ENCODE data around the gene USHBP1. TPM values are rescaled to one million over a fixed set of nuclear protein-coding genes. Genes with fewer than 3 reads are reported as not detected.

Gene USHBP1, protein sequence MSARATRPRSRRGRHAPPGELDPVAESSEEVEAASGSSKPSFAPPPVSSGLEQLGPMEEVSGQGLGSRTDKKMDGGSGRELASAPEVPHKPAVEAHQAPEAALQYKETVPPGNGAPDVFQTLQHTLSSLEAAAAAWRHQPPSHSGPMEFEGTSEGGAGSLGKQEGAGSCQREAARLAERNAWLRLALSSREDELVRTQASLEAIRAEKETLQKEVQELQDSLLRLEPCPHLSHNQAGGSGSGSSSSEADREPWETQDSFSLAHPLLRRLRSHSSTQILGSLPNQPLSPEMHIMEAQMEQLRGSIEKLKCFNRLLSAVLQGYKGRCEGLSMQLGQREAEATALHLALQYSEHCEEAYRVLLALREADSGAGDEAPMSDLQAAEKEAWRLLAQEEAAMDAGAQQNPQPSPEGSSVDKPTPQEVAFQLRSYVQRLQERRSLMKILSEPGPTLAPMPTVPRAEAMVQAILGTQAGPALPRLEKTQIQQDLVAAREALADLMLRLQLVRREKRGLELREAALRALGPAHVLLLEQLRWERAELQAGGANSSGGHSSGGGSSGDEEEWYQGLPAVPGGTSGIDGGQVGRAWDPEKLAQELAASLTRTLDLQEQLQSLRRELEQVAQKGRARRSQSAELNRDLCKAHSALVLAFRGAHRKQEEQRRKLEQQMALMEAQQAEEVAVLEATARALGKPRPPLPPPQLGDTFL
- total RNA-seq (2012; rRNA removed) (not detected in 2 replicates), polyA plus RNA-seq (2012; rRNA removed) (not detected in 2 replicates), Bru-seq, nascent RNA (not detected), BruChase-seq, experiment 1, labeled RNA remaining after a 6-hour chase (percentile 13 among the genes with signal in this experiment), BruChase-seq, experiment 2, labeled RNA remaining after a 2-hour chase (percentile 14 among the genes with signal in this experiment)
- not detected in 2 replicates for polyA plus RNA-seq (2012; cell fraction: cytosol; rRNA removed)
- 0.05 and 0.07 TPM in 2 replicates for polyA plus RNA-seq (2012; cell fraction: nucleus; rRNA removed; ENCODE audit: low replicate concordance)
- long read RNA-seq, partial matches to known transcripts: 0 of 7 reads
- long read RNA-seq, other reads (novel, unspliced or antisense): 7 of 7 reads

GRCh38 chr19:17264641-17264979 is at the start of gene USHBP1:
TSS of gene USHBP1 (minus strand) at chr19:17264745. CDS start at chr19:17264299, 446 bp downstream.
- no peak within 1 kb of the TSS for H2AFZ ChIP-seq (replicated peaks; ENCODE audit: low read length, poor library complexity)
- no peak within 1 kb of the TSS for H3K27ac ChIP-seq (ENCODE audit: insufficient read depth, low read length)
- CTCF ChIA-PET: no interaction called here
- peaks cover 0 to 18% of the 10 kb centered on the region in 2 experiments; a peak in 2 of 4 replicates for H3K79me1 ChIP-seq (ENCODE audit: low read depth in 1 of 2, low read length in 2 of 2)
- no peak within 1 kb of the TSS for H2AK5ac ChIP-seq (ENCODE audit: low read depth, low read length)
- H4K91ac ChIP-seq (ENCODE audit: insufficient read depth, low read depth, low read length): no peak within 1 kb of the TSS
- intact Hi-C loops (cut with micrococcal nuclease): no loop called here
- H4K5ac ChIP-seq (ENCODE audit: low read depth, low read length): no peak within 1 kb of the TSS
- H4K20me1 ChIP-seq (ENCODE audit: insufficient read depth, low read length): 0 out of 2 replicates have a peak, but pooled peaks cover 4% of the 10 kb centered on the region
- no peak within 1 kb of the TSS for H3K9ac ChIP-seq (ENCODE audit: low read depth, low read length)
- peak within 1 kb of the TSS; percentile 1 for H2AK9ac ChIP-seq (replicated peaks; ENCODE audit: low read depth, low read length, poor library complexity)
- H2BK15ac ChIP-seq (ENCODE audit: low read depth, low read length): no peak within 1 kb of the TSS
- H3K9me1 ChIP-seq (ENCODE audit: insufficient read depth, low read length): peaks cover 4% of the 10 kb centered on the region
- no peak within 1 kb of the TSS for H2BK20ac ChIP-seq (ENCODE audit: low read depth, low read length)
- no TSS peak for BruUV-seq (replicated peaks)
- H3K14ac ChIP-seq (replicated peaks; ENCODE audit: low read depth, low read length): no peak within 1 kb of the TSS
- H2BK5ac ChIP-seq (ENCODE audit: low read depth, low read length, poor library complexity, severe bottlenecking): no peak within 1 kb of the TSS
- dilution Hi-C loops (cut with HindIII; ENCODE audit: low sequenced_read_pairs, unreplicated experiment): no loop called here
- WGBS, 2 experiments (ENCODE audit: extremely low coverage in 2 of 2, insufficient read length in 1 of 2): 50% methylated on average over 2 of the region's 5 CpGs; no CpG with 5 or more reads in 1 of the 2 experiments
- no peak within 1 kb of the TSS for H3K23ac ChIP-seq (ENCODE audit: low read depth, low read length)
- no peaks in the 10 kb centered on the region for H3K27me3 ChIP-seq (ENCODE audit: control insufficient read depth, insufficient read depth, low read length)
- POLR2A ChIA-PET (ENCODE audit: unreplicated experiment): no interaction called here
- no peak for DNase-seq
- H3K4me1 ChIP-seq (ENCODE audit: control insufficient read depth, insufficient read depth, low read length): no peaks in the 10 kb centered on the region; the same call in 1 of the 2 replicates
- no peak within 1 kb of the TSS for H3K4me3 ChIP-seq (ENCODE audit: insufficient read depth, low read depth, low read length)
- H3K36me3 ChIP-seq (ENCODE audit: control insufficient read depth, insufficient read depth, low read length): peaks cover 3% of the 10 kb centered on the region; the same call in 1 of the 2 replicates
- peaks cover 3% of the 10 kb centered on the region for H3K9me3 ChIP-seq (ENCODE audit: control insufficient read depth, insufficient read depth, low read length)
- no peak within 1 kb of the TSS for H4K8ac ChIP-seq (ENCODE audit: low read depth in 2 of 2, low read length in 2 of 2)
- H3K18ac ChIP-seq (ENCODE audit: low read depth, low read length): no peak within 1 kb of the TSS
- H3K56ac ChIP-seq (ENCODE audit: extremely low read depth, insufficient read depth, low read length): no peak within 1 kb of the TSS
- no peak within 1 kb of the TSS for H2BK120ac ChIP-seq (ENCODE audit: low read depth, low read length)
- in situ Hi-C loops (cut with MboI; ENCODE audit: low sequenced_read_pairs): no loop called here
- no peak within 1 kb of the TSS for H3K4ac ChIP-seq (ENCODE audit: low read depth, low read length)
- no peak within 1 kb of the TSS for H3K4me2 ChIP-seq (ENCODE audit: low read depth, low read length)
- ATAC-seq (ENCODE audit: low read depth): no peak
- TF ChIP-seq ELK1 (IDR thresholded peaks at IDR 0.05; ENCODE audit: borderline replicate concordance, low read depth, low read length): no peak
- no peak for TF ChIP-seq CHD1 (IDR thresholded peaks at IDR 0.05; ENCODE audit: low read depth, low read length)
- no peak for TF ChIP-seq FOS (IDR thresholded peaks at IDR 0.05; ENCODE audit: low read depth, low read length)
- TF ChIP-seq MAZ (IDR thresholded peaks at IDR 0.05; ENCODE audit: borderline replicate concordance, low read depth, low read length): no peak
- TF ChIP-seq NFE2L2 (IDR thresholded peaks at IDR 0.05; ENCODE audit: low read depth, low read length): no peak
- TF ChIP-seq MAFK (IDR thresholded peaks at IDR 0.05; ENCODE audit: low read depth, low read length): no peak
- TF ChIP-seq BHLHE40 (IDR thresholded peaks at IDR 0.05; ENCODE audit: low read depth, low read length): no peak
- TF ChIP-seq CEBPB (IDR thresholded peaks at IDR 0.05; ENCODE audit: low read depth, low read length): no peak
- no peak for TF ChIP-seq RAD21 (IDR thresholded peaks at IDR 0.05; ENCODE audit: low read length)
- no peak for TF ChIP-seq SMC3 (IDR thresholded peaks at IDR 0.05; ENCODE audit: low read depth, low read length)
- no peak for TF ChIP-seq MXI1 (IDR thresholded peaks at IDR 0.05; ENCODE audit: borderline replicate concordance, low read depth, low read length)
- TF ChIP-seq, protein P1, sequence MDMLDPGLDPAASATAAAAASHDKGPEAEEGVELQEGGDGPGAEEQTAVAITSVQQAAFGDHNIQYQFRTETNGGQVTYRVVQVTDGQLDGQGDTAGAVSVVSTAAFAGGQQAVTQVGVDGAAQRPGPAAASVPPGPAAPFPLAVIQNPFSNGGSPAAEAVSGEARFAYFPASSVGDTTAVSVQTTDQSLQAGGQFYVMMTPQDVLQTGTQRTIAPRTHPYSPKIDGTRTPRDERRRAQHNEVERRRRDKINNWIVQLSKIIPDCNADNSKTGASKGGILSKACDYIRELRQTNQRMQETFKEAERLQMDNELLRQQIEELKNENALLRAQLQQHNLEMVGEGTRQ (IDR thresholded peaks at IDR 0.05; ENCODE audit: low read depth, low read length): no peak
- no peak for TF ChIP-seq RFX5 (IDR thresholded peaks at IDR 0.05; ENCODE audit: low read depth, low read length)
- no peak for TF ChIP-seq RCOR1 (IDR thresholded peaks at IDR 0.05; ENCODE audit: insufficient replicate concordance, low read length)
- no peak for TF ChIP-seq POLR2A (IDR thresholded peaks at IDR 0.05; ENCODE audit: low read depth, low read length)
